GM12878 (cell line): ENCODE data around the gene MAD2L2. TPM values are rescaled to one million over a fixed set of nuclear protein-coding genes. Genes with fewer than 3 reads are reported as not detected.

Source experiments
- ATAC-seq: fragments of 200-7000 bp; cut with Tn5 transposase; 3 replicates; pipeline ENCODE4 v1.9.1; 2020; ENCODE audit warnings: mild to moderate bottlenecking, moderate library complexity
- BruUV-seq: library from RNA; stranded (reverse); fragments of 400-500 nt; replicated peaks from 2 replicates; lab custom pipeline; 2021; lab: Mats Ljungman, UMichigan
- CTCF ChIA-PET: fragments of 300-600 bp; sonication (Branson Sonifier 250); formaldehyde crosslinking; extraction: SDS; loops from one replicate; lab custom pipeline; 2021; ENCODE audit warnings: inconsistent platforms; lab: Yijun Ruan, JAX
- POLR2A ChIA-PET: fragments of 350-600 bp; formaldehyde crosslinking; extraction: SDS; loops from one replicate; lab custom pipeline; 2021; ENCODE audit warnings: inconsistent platforms; lab: Charles Lee
- RAD21 ChIA-PET: fragments of 300-600 bp; sonication (Branson Sonifier 250); formaldehyde crosslinking; loops from one replicate; lab custom pipeline; 2023; ENCODE audit warnings: antibody characterized with exemption; ENCODE audit not compliant: unreplicated experiment; lab: Charles Lee
- SMC1A ChIA-PET: fragments of 300-600 bp; sonication (Branson Sonifier 250); formaldehyde crosslinking; loops from one replicate; lab custom pipeline; 2023; ENCODE audit not compliant: unreplicated experiment, uncharacterized antibody; lab: Charles Lee
- DNase-seq: peaks from one replicate; pipeline ENCODE4 v3.0.0-alpha.2; 2011; ENCODE audit warnings: low read depth, low spot score
- FAIRE-seq: peaks from 3 replicates; lab custom pipeline; 2011; peaks lifted over from hg19 to GRCh38; lab: Jason Lieb, UNC
- H2AFZ ChIP-seq: 2 replicates; pipeline ENCODE4 v1.6.0; 2011; ENCODE audit warnings: low read depth, low read length, control low read depth; ENCODE audit not compliant: control insufficient read depth
- H3K27ac ChIP-seq: 2 replicates; pipeline ENCODE4 v1.5.1; 2011; ENCODE audit warnings: control low read depth; ENCODE audit not compliant: control insufficient read depth, insufficient read depth
- H3K27me3 ChIP-seq, 2 experiments: replicated peaks in 1 of 2; 2 replicates each; pipeline versions ENCODE4 v1.6.0 to v1.6.1; 2011; ENCODE audit warnings: low read length in 1 of 2; ENCODE audit not compliant: control insufficient read depth in 2 of 2, insufficient read depth in 2 of 2
- H3K36me3 ChIP-seq, 2 experiments: 2 replicates each; pipeline ENCODE4 v1.5.1; 2011; ENCODE audit warnings: low read length in 1 of 2; ENCODE audit not compliant: control insufficient read depth in 2 of 2, insufficient read depth in 2 of 2
- H3K4me1 ChIP-seq: 2 replicates; pipeline ENCODE4 v1.6.1; 2011; ENCODE audit warnings: mild to moderate bottlenecking, low read length, moderate library complexity, mixed read lengths; ENCODE audit not compliant: control insufficient read depth, insufficient read depth
- H3K4me2 ChIP-seq: 2 replicates; pipeline ENCODE4 v1.6.0; 2011; ENCODE audit warnings: control low read depth; ENCODE audit not compliant: control insufficient read depth, insufficient read depth
- H3K4me3 ChIP-seq: fragments of 200-600 bp; sonication (generic); 2 replicates; pipeline ENCODE4 v1.5.1; 2016
- H3K79me2 ChIP-seq: 2 replicates; pipeline ENCODE4 v1.6.0; 2011; ENCODE audit warnings: low read length; ENCODE audit not compliant: control insufficient read depth, insufficient read depth
- H3K9ac ChIP-seq: 2 replicates; pipeline ENCODE4 v1.8.0; 2011; ENCODE audit warnings: low read length, control low read depth, mixed read lengths; ENCODE audit not compliant: control insufficient read depth, insufficient read depth
- H3K9me3 ChIP-seq: replicated peaks from 3 replicates; pipeline ENCODE4 v1.5.1; 2011; ENCODE audit warnings: mild to moderate bottlenecking, low read length; ENCODE audit not compliant: control insufficient read depth, insufficient read depth
- H4K20me1 ChIP-seq: 2 replicates; pipeline ENCODE4 v1.6.0; 2011; ENCODE audit not compliant: control insufficient read depth, insufficient read depth
- ATF3 ChIP-seq: IDR thresholded peaks from 2 replicates; pipeline ENCODE4 v1.6.1; 2011; ENCODE audit warnings: low read depth, mild to moderate bottlenecking, low read length, moderate library complexity, borderline replicate concordance; ENCODE audit errors: extremely low read depth
- BCL11A ChIP-seq: IDR thresholded peaks from 2 replicates; pipeline ENCODE4 v1.6.1; 2011; ENCODE audit warnings: low read depth, low read length
- CEBPZ ChIP-seq: fragments of 150-350 bp; IDR thresholded peaks from 2 replicates; pipeline ENCODE4 v1.6.1; 2016; ENCODE audit warnings: low read depth, low read length
- E2F4 ChIP-seq: IDR thresholded peaks from 2 replicates; pipeline ENCODE4 v1.6.1; 2012; ENCODE audit warnings: low read depth, low read length, improper control_type of control experiment
- HCFC1 ChIP-seq: fragments of 150-350 bp; IDR thresholded peaks from 2 replicates; pipeline ENCODE4 v1.6.1; 2014; ENCODE audit warnings: low read length
- IKZF2 ChIP-seq, 2 experiments: fragments of 450-650 bp; IDR thresholded peaks; 2 replicates each; pipeline ENCODE4 v1.6.1; 2017; ENCODE audit warnings: mild to moderate bottlenecking in 2 of 2, moderate library complexity in 2 of 2
- JUNB ChIP-seq: IDR thresholded peaks from 2 replicates; pipeline ENCODE4 v1.6.1; 2016; ENCODE audit warnings: antibody characterized with exemption, mild to moderate bottlenecking
- KAT2A ChIP-seq: conservative IDR thresholded peaks from 2 replicates; pipeline ENCODE4 v1.6.1; 2011; ENCODE audit warnings: low read depth, low read length; ENCODE audit not compliant: control insufficient read depth
- KLF5 ChIP-seq: fragments of 450-650 bp; IDR thresholded peaks from 2 replicates; pipeline ENCODE4 v1.6.1; 2014; ENCODE audit warnings: mild to moderate bottlenecking; ENCODE audit not compliant: partially characterized antibody
- RELA ChIP-seq: fragments of 450-650 bp; IDR thresholded peaks from 2 replicates; pipeline ENCODE4 v1.8.0; 2014; ENCODE audit warnings: borderline replicate concordance; ENCODE audit not compliant: partially characterized antibody
- STAT1 ChIP-seq: fragments of 450-650 bp; conservative IDR thresholded peaks from 2 replicates; pipeline ENCODE4 v1.6.1; 2014; ENCODE audit warnings: antibody characterized with exemption, mild to moderate bottlenecking
- WGBS: methylation state at CpG from one replicate; pipeline ENCODE4 v1.1.6; 2016; ENCODE audit warnings: low lambda C conversion rate; ENCODE audit not compliant: insufficient replicate concordance, insufficient coverage; ENCODE audit errors: missing lambda C conversion rate; 5-methylcytosine and 5-hydroxymethylcytosine counted together
- in situ Hi-C: fragments of 300-500 bp; cut with MboI; formaldehyde crosslinking; loops from 9 replicates; pipeline ENCODE4 v1.14.3; 2018; ENCODE audit warnings: mixed read lengths
- intact Hi-C: fragments of 100-400 bp; cut with micrococcal nuclease; formaldehyde crosslinking; loops from one replicate; pipeline ENCODE4 v1.14.2; 2022; ENCODE audit not compliant: unreplicated experiment
- polyA plus RNA-seq, 11 experiments: library from polyadenylated mRNA; depleted of rRNA in 4 of 11; unstranded in 6 of 11; stranded (reverse) in 5 of 11; fragments of >200 nt; fragmentation: Nextera tagmentation in 4 of 11; fragmentation: Illumina TruSeq in 1 of 11; extraction: Ambion mirVana in 4 of 11; extraction: Trizol in 1 of 11; gene quantifications; 1 replicate in 1 of 11; 2 replicates in 10 of 11; pipeline versions ENCODE4 v1.2.1 to v1.2.3, GENCODE V29; 2011 to 2016; ENCODE audit warnings: inconsistent platforms in 2 of 11, missing spikeins in 2 of 11, low read depth in 1 of 11
- total RNA-seq, 4 experiments: library from RNA; depleted of rRNA in 3 of 4; stranded (reverse); fragments of >200 nt in 3 of 4; fragmentation: Illumina TruSeq in 1 of 4; extraction: Trizol in 1 of 4; gene quantifications; 2 replicates each; pipeline versions ENCODE4 v1.2.1 to v1.2.3, GENCODE V29; 2013 to 2021

The MAD2L2 gene
- total and polyA plus RNA-seq, 10 of the 15 experiments (the other 5 are each of a cell fraction or from before 2014, with no cell fraction given): 3.5 to 95.0 (median 53.2) TPM

- intact Hi-C loops: no loop called here
- SMC1A ChIA-PET: interaction anchor here (1.0 kb wide), 1 partner anchor 72 kb away, joined by 3 read pairs; no protein-coding TSS in a partner anchor
- no peaks in the 10 kb centered on the region for H3K36me3 ChIP-seq
- 24% methylated on average over 7 of the region's 7 CpGs for WGBS
- no peak overlapping the region for H3K27ac ChIP-seq
- H3K4me3 ChIP-seq: no peak overlapping the region
- H3K79me2 ChIP-seq: no peaks in the 10 kb centered on the region
- CTCF ChIA-PET: interaction anchor here (0.7 to 1.9 kb wide), 3 partner anchors 60 to 609 kb away, joined by 3 to 14 read pairs (median 3); no protein-coding TSS in a partner anchor
- H4K20me1 ChIP-seq: no peaks in the 10 kb centered on the region
- H3K27me3 ChIP-seq: no peaks in the 10 kb centered on the region; a peak in 2 of 4 replicates
- ATAC-seq (no peak), FAIRE-seq (no peak), DNase-seq (no peak)
- H3K9me3 ChIP-seq: no peaks in the 10 kb centered on the region
- BruUV-seq: no TSS peak
- no peaks in the 10 kb centered on the region for H3K4me1 ChIP-seq
- POLR2A ChIA-PET: no interaction called here
- RAD21 ChIA-PET: no interaction called here
- no peak overlapping the region for H3K4me2 ChIP-seq
- in situ Hi-C loops: no loop called here
- no peak for TF ChIP-seq KAT2A
- no peak for TF ChIP-seq IKZF2 (IDR thresholded peaks at IDR 0.05)
- TF ChIP-seq BCL11A: no peak
- no peak for TF ChIP-seq STAT1
- TF ChIP-seq CEBPZ: no peak
- no peak for TF ChIP-seq KLF5
- TF ChIP-seq RELA: no peak
- no peak for TF ChIP-seq ATF3
- no peak for TF ChIP-seq E2F4
- no peak for TF ChIP-seq JUNB
- TF ChIP-seq HCFC1: no peak
- no peak overlapping the region for H2AFZ ChIP-seq
- H3K9ac ChIP-seq: no peak overlapping the region
Measured at GRCh38 chr1:11647333-11647732, 33.6 kb downstream of the MAD2L2 start.
